Stimulated activated naive CD8-positive, alpha-beta T cell treated with anti-CD3 and anti-CD28 coated beads, Interleukin-15, amount 100 ng/mL, for 72 hours (primary cell): ENCODE results near the gene MS4A8.
"Not testable (repeated sequence)": the region's sequence is repeated elsewhere in the genome, so short reads cannot be mapped to it uniquely, and the experiment has no call there.

Source experiments
- ATAC-seq: fragments of 150-1000 bp; cut with Tn5 transposase; 2 replicates; pipeline ENCODE4 v1.10.0; 2021; ENCODE audit warnings: mild to moderate bottlenecking, moderate library complexity
- DNase-seq, 2 donors: peaks; one replicate each; pipeline ENCODE4 v3.0.0; 2021 to 2022
- H3K27ac Mint-ChIP-seq, 2 donors: one replicate each; pipeline ENCODE4 v1.8.0; 2022; ENCODE audit warnings: mild to moderate bottlenecking in 2 of 2, mixed read lengths in 2 of 2, moderate library complexity in 2 of 2
- H3K27me3 Mint-ChIP-seq: one replicate; pipeline ENCODE4 v1.8.0; 2022; ENCODE audit warnings: mixed read lengths
- H3K4me1 Mint-ChIP-seq: one replicate; pipeline ENCODE4 v1.8.0; 2022; ENCODE audit warnings: mild to moderate bottlenecking, mixed read lengths
- H3K4me3 Mint-ChIP-seq, 2 donors: one replicate each; pipeline ENCODE4 v1.8.0; 2022; ENCODE audit warnings: mild to moderate bottlenecking in 2 of 2, mixed read lengths in 2 of 2, moderate library complexity in 1 of 2
- H3K9me3 Mint-ChIP-seq, 2 donors: one replicate each; pipeline ENCODE4 v1.8.0; 2022; ENCODE audit warnings: mixed read lengths in 2 of 2

The MS4A8 gene

GRCh38 chr11:60699284-60699691 lies at the start of gene MS4A8:
MS4A8 (plus strand) TSS chr11:60699612; CDS start chr11:60700861, 1,249 bp downstream.
- H3K4me1 Mint-ChIP-seq = no peaks in the 10 kb centered on the region
- H3K27me3 Mint-ChIP-seq = peaks cover 9% of the 10 kb centered on the region
- no peak within 1 kb of the TSS for H3K4me3 Mint-ChIP-seq
- no peak for ATAC-seq
- H3K9me3 Mint-ChIP-seq = no peaks in the 10 kb centered on the region
- DNase-seq = no peak
- H3K27ac Mint-ChIP-seq = no peak within 1 kb of the TSS

DNA sequence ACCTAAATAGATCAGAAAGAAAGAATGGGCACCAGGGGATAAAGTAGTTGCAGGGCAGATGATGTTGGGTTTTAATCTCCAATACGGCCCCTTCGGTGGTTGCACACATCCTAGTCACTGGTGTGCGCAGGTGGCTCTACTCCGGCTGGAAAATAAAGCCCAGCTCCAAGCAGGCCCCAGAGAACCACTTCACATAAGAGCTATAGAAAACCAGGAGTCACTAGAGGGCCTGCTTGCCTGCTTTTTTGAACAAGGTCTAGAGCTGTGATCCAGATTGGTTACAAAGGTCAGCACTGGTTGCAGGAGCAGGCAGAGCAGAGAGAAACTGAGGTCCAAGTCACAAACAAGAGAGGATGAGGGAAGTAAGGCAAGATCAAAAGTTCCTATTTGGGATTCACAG lies 41.5 kb upstream of the MS4A8 start:
- Mint-ChIP-seq H3K4me3 (no peak overlapping the region), H3K27ac (no peak overlapping the region), H3K27me3 (peaks cover 11% of the 10 kb centered on the region), H3K9me3 (no peaks in the 10 kb centered on the region), H3K4me1 (no peaks in the 10 kb centered on the region)
- no peak for ATAC-seq
- DNase-seq = no peak

GRCh38 chr11:60658409-60658808 lies 41.0 kb upstream of the MS4A8 start:
- H3K27ac Mint-ChIP-seq = peak overlapping the region in 1 of 2 donors; percentile 20
- DNase-seq (no peak), ATAC-seq (no peak)
- peaks cover 9% of the 10 kb centered on the region for H3K27me3 Mint-ChIP-seq
- no peaks in the 10 kb centered on the region for H3K4me1 Mint-ChIP-seq
- H3K9me3 Mint-ChIP-seq = no peaks in the 10 kb centered on the region
- no peak overlapping the region for H3K4me3 Mint-ChIP-seq

DNA sequence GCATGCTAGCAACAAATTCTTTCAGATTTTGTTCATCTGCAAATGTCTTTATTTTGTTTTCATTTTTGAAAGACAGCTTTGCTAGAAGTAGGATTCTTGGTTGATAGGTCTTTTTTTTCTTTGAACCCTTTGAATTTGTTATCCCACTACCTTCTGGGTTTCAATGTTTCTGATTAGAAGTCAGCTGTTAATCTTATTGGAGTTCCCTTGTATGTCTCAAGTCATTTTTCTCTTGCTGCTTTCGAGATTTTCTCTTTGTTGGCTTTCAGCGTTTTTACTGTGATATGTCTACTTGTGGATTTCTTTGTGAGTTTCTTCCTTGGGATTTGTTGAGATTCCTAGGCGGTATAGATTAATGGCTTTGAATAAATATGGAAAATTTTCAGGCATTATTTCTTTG lies 27.2 kb upstream of the MS4A8 start:
- H3K27me3 Mint-ChIP-seq = peaks cover 19% of the 10 kb centered on the region
- no peak overlapping the region for H3K4me3 Mint-ChIP-seq
- DNase-seq (no peak), ATAC-seq (no peak)
- no peaks in the 10 kb centered on the region for H3K4me1 Mint-ChIP-seq
- no peak overlapping the region for H3K27ac Mint-ChIP-seq
- H3K9me3 Mint-ChIP-seq = peaks cover 20 to 24% of the 10 kb centered on the region in 2 donors

- Mint-ChIP-seq H3K9me3 (peaks cover 25 to 29% of the 10 kb centered on the region in 2 donors), H3K27me3 (peaks cover 13% of the 10 kb centered on the region)
- not testable (repeated sequence) for H3K4me1 Mint-ChIP-seq, H3K27ac Mint-ChIP-seq, ATAC-seq, DNase-seq, H3K4me3 Mint-ChIP-seq
Observed at GRCh38 chr11:60678231-60678630, 21.2 kb upstream of the MS4A8 start.

GRCh38 chr11:60679879-60680278 lies 19.5 kb upstream of the MS4A8 start:
- no peak overlapping the region for H3K27ac Mint-ChIP-seq
- H3K4me3 Mint-ChIP-seq = no peak overlapping the region
- H3K4me1 Mint-ChIP-seq = no peaks in the 10 kb centered on the region
- ATAC-seq = no peak
- peaks cover 13% of the 10 kb centered on the region for H3K27me3 Mint-ChIP-seq
- DNase-seq = no peak
- peaks cover 25 to 29% of the 10 kb centered on the region in 2 donors for H3K9me3 Mint-ChIP-seq

- H3K9me3 Mint-ChIP-seq = peaks cover 25 to 29% of the 10 kb centered on the region in 2 donors
- H3K27me3 Mint-ChIP-seq = peaks cover 13% of the 10 kb centered on the region
- H3K4me1 Mint-ChIP-seq = no peaks in the 10 kb centered on the region
- H3K4me3 Mint-ChIP-seq = no peak overlapping the region
- DNase-seq (no peak), ATAC-seq (no peak)
- H3K27ac Mint-ChIP-seq = no peak overlapping the region
Observed at GRCh38 chr11:60680455-60681119, 18.8 kb upstream of the MS4A8 start.

DNA sequence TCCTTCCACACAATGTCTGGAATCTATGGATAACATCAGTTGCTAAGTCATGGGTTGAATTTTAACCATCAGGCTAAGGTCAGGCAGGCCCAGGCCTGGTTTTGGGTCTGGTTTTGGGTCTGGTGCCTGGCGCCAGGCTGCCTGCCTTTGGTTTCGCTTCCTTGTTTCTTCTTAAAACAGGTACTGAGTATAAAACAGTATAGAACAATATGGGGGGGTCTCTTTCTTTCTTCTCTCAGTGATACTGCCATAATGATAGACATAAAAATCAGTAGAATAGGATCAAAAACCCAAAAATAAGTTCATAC lies 14.9 kb upstream of the MS4A8 start:
- not testable (repeated sequence) for H3K27me3 Mint-ChIP-seq, H3K4me1 Mint-ChIP-seq, H3K27ac Mint-ChIP-seq, DNase-seq, ATAC-seq, H3K9me3 Mint-ChIP-seq, H3K4me3 Mint-ChIP-seq

GRCh38 chr11:60691661-60692060 lies 7.8 kb upstream of the MS4A8 start:
- Mint-ChIP-seq H3K27ac (no peak overlapping the region), H3K4me3 (no peak overlapping the region), H3K9me3 (peaks cover 0 to 13% of the 10 kb centered on the region in 2 donors), H3K4me1 (no peaks in the 10 kb centered on the region), H3K27me3 (peaks cover 28% of the 10 kb centered on the region)
- ATAC-seq (no peak), DNase-seq (no peak)

DNA sequence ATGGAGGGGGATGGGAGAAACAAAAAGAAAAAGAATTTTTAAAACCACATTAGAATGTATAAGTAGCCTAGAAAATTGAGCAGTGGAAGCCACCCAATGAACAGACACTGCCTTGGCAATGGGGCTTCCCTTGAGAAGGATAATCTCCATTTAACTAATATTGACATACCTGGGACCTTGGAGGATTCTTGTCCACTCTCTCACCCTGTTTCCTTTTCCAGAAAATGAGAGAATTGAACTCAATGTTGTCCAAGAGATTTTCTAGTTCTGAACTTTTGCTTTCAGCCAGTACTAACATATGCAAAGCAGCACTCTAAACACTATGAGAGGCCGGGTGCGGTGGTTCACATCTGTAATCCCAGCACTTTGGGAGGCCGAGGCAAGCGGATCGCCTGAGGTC lies 524 bp downstream of the MS4A8 start:
- Mint-ChIP-seq H3K27me3 (peaks cover 7% of the 10 kb centered on the region), H3K9me3 (no peaks in the 10 kb centered on the region), H3K4me1 (no peaks in the 10 kb centered on the region), H3K4me3 (no peak overlapping the region), H3K27ac (no peak overlapping the region)
- DNase-seq (no peak), ATAC-seq (no peak)

- ATAC-seq = peak; percentile 39
- Mint-ChIP-seq H3K27me3 (no peaks in the 10 kb centered on the region), H3K27ac (no peak overlapping the region), H3K4me1 (no peaks in the 10 kb centered on the region), H3K9me3 (no peaks in the 10 kb centered on the region), H3K4me3 (no peak overlapping the region)
- no peak for DNase-seq
Observed at GRCh38 chr11:60700689-60701468, 1.5 kb downstream of the MS4A8 start.

DNA sequence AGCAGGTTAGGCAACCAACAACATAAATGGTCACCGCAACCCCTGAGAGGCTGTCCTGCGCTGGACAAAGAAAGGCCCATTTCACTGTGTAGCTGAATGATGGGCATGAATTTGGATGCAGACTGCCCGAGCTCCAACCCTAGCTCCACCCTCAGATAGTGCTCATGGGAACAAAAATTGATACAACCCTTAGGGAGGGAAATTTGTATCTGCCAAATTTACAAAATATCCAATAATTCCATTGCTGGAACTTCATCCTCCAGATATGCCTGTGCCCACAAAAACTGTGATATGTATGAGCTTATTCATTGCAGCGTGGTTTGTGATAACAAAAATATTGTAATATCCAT lies 2.0 kb downstream of the MS4A8 start:
- no peaks in the 10 kb centered on the region for H3K4me1 Mint-ChIP-seq
- no peak for ATAC-seq
- H3K27me3 Mint-ChIP-seq = no peaks in the 10 kb centered on the region
- no peak overlapping the region for H3K27ac Mint-ChIP-seq
- H3K9me3 Mint-ChIP-seq = no peaks in the 10 kb centered on the region
- DNase-seq = no peak
- no peak overlapping the region for H3K4me3 Mint-ChIP-seq

- ATAC-seq (no peak), DNase-seq (no peak)
- Mint-ChIP-seq H3K4me1 (no peaks in the 10 kb centered on the region), H3K27ac (no peak overlapping the region), H3K9me3 (no peaks in the 10 kb centered on the region), H3K27me3 (peaks cover 7% of the 10 kb centered on the region), H3K4me3 (no peak overlapping the region)
Observed at GRCh38 chr11:60703374-60703773, 4.0 kb downstream of the MS4A8 start.

DNA sequence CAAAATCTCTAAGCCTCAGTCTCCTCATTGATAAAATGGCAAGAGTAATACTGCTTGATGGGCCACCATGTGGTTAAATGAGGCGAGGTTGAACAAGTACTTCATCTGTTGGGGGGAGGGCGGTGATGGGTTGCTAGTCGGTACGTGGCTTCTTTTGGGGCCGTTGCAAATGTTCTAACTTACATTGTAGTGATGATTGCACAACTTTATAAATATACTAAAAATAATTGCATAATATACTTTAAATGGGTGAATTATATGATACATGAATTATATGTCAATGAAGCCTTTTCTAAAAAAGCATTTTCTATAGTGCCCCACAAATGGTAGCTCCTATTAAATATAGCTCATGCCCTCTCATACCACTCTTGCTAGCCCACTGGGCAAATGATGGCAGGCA lies 6.5 kb downstream of the MS4A8 start:
- Mint-ChIP-seq H3K9me3 (no peaks in the 10 kb centered on the region), H3K4me1 (no peaks in the 10 kb centered on the region), H3K27me3 (peaks cover 7% of the 10 kb centered on the region), H3K27ac (no peak overlapping the region), H3K4me3 (no peak overlapping the region)
- no peak for DNase-seq
- no peak for ATAC-seq

DNA sequence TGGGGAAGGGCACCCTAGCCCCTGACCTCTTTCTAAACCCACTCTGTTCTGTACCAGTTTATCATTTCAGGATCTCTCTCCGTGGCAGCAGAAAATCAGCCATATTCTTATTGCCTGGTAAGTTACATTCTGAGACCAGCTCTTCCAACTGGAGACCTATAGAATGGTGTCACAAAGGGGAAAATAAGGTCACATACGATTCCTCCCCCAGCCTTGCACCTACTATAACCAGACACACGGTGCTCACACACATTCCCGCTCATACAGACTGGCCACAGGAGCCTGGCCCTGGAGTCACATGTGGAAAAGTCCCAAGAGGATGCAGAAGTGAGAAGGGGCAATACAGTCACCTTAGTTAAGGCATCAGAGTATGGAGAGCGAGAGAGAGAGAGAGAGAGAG lies 7.5 kb downstream of the MS4A8 start:
- H3K9me3 Mint-ChIP-seq = no peaks in the 10 kb centered on the region
- no peak overlapping the region for H3K27ac Mint-ChIP-seq
- no peak for ATAC-seq

DNA sequence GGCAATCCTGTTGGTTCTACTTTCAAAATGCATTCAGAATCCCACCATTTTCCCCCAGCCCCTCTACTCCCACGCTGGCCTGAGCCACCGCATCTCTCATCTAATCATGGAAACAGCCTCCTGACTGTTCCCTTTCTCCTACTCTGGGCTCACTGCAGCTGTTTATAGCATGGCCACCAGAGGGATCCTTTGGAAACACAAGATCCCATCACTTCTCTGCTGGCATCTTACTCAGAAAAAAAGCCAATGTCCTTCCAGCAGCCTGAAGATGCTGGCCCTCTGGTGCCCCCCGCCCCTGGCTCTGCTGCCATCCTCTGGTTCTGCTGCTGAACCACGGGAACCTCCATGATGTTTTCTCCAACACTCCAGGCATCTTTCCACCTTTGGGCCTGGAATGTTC lies 11.1 kb downstream of the MS4A8 start:
- Mint-ChIP-seq H3K4me1 (no peaks in the 10 kb centered on the region), H3K9me3 (no peaks in the 10 kb centered on the region), H3K4me3 (no peak overlapping the region), H3K27ac (no peak overlapping the region), H3K27me3 (peaks cover 14% of the 10 kb centered on the region)
- DNase-seq (no peak), ATAC-seq (no peak)

More for the DNA sequence above, 7.5 kb downstream of the MS4A8 start:
- Mint-ChIP-seq H3K4me3 (no peak overlapping the region), H3K4me1 (no peaks in the 10 kb centered on the region), H3K27me3 (peaks cover 7% of the 10 kb centered on the region)
- no peak for DNase-seq

DNA sequence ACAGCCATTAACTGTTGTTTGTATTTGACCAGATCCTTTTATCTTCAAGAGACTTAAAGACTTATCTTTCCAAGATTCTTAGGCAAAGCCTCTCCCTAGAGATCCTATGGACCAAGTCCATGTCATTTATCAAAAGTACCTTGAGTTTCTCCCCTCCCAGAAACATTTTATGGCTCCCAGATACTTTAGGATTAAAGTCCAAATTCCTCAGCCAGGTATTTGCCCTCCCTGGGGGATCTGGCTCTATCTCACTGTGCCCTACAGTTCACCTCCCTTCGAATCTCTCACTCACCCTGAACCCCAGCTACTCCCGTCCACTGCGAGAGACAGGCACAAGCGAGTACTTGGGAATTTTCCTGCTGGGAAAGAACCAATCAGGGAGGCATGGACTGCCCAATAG lies 11.9 kb downstream of the MS4A8 start:
- Mint-ChIP-seq H3K9me3 (no peaks in the 10 kb centered on the region), H3K27ac (peak overlapping the region in 1 of 2 donors; percentile 29), H3K4me1 (no peaks in the 10 kb centered on the region), H3K27me3 (peaks cover 14% of the 10 kb centered on the region), H3K4me3 (no peak overlapping the region)
- DNase-seq (no peak), ATAC-seq (no peak)
